K562 (cell line): Measurements from ENCODE around the gene WDR62. TPM values are rescaled to one million over a fixed set of nuclear protein-coding genes. Genes with fewer than 3 reads are reported as not detected.

ENCODE experiments used
- ARID2 ChIP-seq: fragments of 450-650 bp; IDR thresholded peaks from 2 replicates; pipeline ENCODE4 v1.6.1; 2017; ENCODE audit warnings: antibody characterized with exemption, mild to moderate bottlenecking
- CLOCK ChIP-seq: fragments of 250-450 bp; sonication (Bioruptor Pico); IDR thresholded peaks from 2 replicates; pipeline ENCODE4 v1.4.0; 2020; ENCODE audit warnings: mild to moderate bottlenecking, moderate library complexity, borderline replicate concordance
- CREM ChIP-seq: IDR thresholded peaks from 2 replicates; pipeline ENCODE4 v1.6.1; 2014; ENCODE audit warnings: antibody characterized with exemption, low read depth
- CTBP1 ChIP-seq: fragments of 450-650 bp; IDR thresholded peaks from 2 replicates; pipeline ENCODE4 v1.6.1; 2016; ENCODE audit warnings: borderline replicate concordance
- EP300 ChIP-seq: IDR thresholded peaks from 2 replicates; pipeline ENCODE4 v1.6.1; 2012; ENCODE audit warnings: low read length, improper control_type of control experiment
- GATAD2A ChIP-seq: fragments of 450-650 bp; IDR thresholded peaks from 2 replicates; pipeline ENCODE4 v1.6.1; 2017
- HLTF ChIP-seq: fragments of 450-650 bp; IDR thresholded peaks from 2 replicates; pipeline ENCODE4 v1.6.1; 2016
- IRF2 ChIP-seq: sonication (generic); formaldehyde crosslinking; IDR thresholded peaks from 2 replicates; pipeline ENCODE4 v1.8.1; 2022; ENCODE audit warnings: mild to moderate bottlenecking, missing genetic modification reagents
- KAT8 ChIP-seq: fragments of 450-650 bp; IDR thresholded peaks from 2 replicates; pipeline ENCODE4 v1.6.1; 2016; ENCODE audit warnings: low read depth, mild to moderate bottlenecking
- PHF8 ChIP-seq: fragments of 200-600 bp; sonication (generic); IDR thresholded peaks from 2 replicates; pipeline ENCODE4 v1.6.1; 2012; ENCODE audit warnings: mixed run types, mild to moderate bottlenecking, inconsistent platforms, low read length, moderate library complexity, borderline replicate concordance
- PHTF2 ChIP-seq: fragments of 250-450 bp; sonication (Bioruptor Pico); IDR thresholded peaks from 2 replicates; pipeline ENCODE4 v1.5.0; 2021; ENCODE audit warnings: mild to moderate bottlenecking
- SMAD1 ChIP-seq: fragments of 150-350 bp; IDR thresholded peaks from 2 replicates; pipeline ENCODE4 v1.6.1; 2014; ENCODE audit warnings: low read length, low read depth; ENCODE audit not compliant: partially characterized antibody
- SNIP1 ChIP-seq: fragments of 450-650 bp; IDR thresholded peaks from 2 replicates; pipeline ENCODE4 v1.7.1; 2017; ENCODE audit warnings: low read depth, mild to moderate bottlenecking
- TAF7 ChIP-seq: fragments of 450-650 bp; IDR thresholded peaks from 2 replicates; pipeline ENCODE4 v1.6.1; 2016; ENCODE audit warnings: missing genetic modification characterization, missing compliant biosample characterization
- THRAP3 ChIP-seq: fragments of 450-650 bp; IDR thresholded peaks from 2 replicates; pipeline ENCODE4 v1.6.1; 2016; ENCODE audit warnings: mild to moderate bottlenecking, inconsistent platforms, borderline replicate concordance
- THRB ChIP-seq: fragments of 450-650 bp; formaldehyde crosslinking; conservative IDR thresholded peaks from 2 replicates; pipeline ENCODE4 v1.4.0; 2022; ENCODE audit warnings: mild to moderate bottlenecking, missing genetic modification characterization
- XRCC4 ChIP-seq: IDR thresholded peaks from one replicate; pipeline ENCODE4 v1.6.1; 2011; ENCODE audit not compliant: insufficient read depth, insufficient read length; ENCODE audit errors: extremely low read depth
- ZBTB2 ChIP-seq: fragments of 450-650 bp; IDR thresholded peaks from 2 replicates; pipeline ENCODE4 v1.6.1; 2016; ENCODE audit warnings: antibody characterized with exemption
- polyA plus RNA-seq, 8 experiments: library from polyadenylated mRNA; depleted of rRNA in 4 of 8; stranded (reverse) in 5 of 8; unstranded in 3 of 8; fragments of >200 nt; fragmentation: Nextera tagmentation in 2 of 8; fragmentation: Illumina TruSeq in 1 of 8; extraction: Ambion mirVana in 2 of 8; extraction: Trizol in 1 of 8; gene quantifications; 2 replicates each; pipeline versions ENCODE4 v1.2.1 to v1.2.3, GENCODE V29; 2011 to 2014; ENCODE audit warnings: inconsistent platforms in 1 of 8, missing spikeins in 1 of 8
- total RNA-seq, 7 experiments: library from RNA; depleted of rRNA in 6 of 7; stranded (reverse); fragments of >200 nt in 6 of 7; fragmentation: Illumina TruSeq in 2 of 7; extraction: Trizol in 2 of 7; gene quantifications; 2 replicates each; pipeline versions ENCODE4 v1.2.1 to v1.2.3, GENCODE V29; 2011 to 2021; ENCODE audit warnings: low replicate concordance in 1 of 7
- TF ChIP-seq, protein P1 (sequence below): fragments of 450-650 bp; conservative IDR thresholded peaks from 2 replicates; pipeline ENCODE4 v1.6.1; 2016; ENCODE audit warnings: missing genetic modification characterization, low read depth, mild to moderate bottlenecking, missing compliant biosample characterization, moderate library complexity
- TF ChIP-seq, protein P2 (sequence below): fragments of 250-450 bp; sonication (Bioruptor Pico); IDR thresholded peaks from 2 replicates; pipeline ENCODE4 v1.8.0; 2021; ENCODE audit warnings: mild to moderate bottlenecking, moderate library complexity

The WDR62 gene
- total and polyA plus RNA-seq, 9 of the 15 experiments (the other 6 are each of a cell fraction or from before 2014, with no cell fraction given), result 0.35 to 32.8 (median 14.4) TPM

GRCh38 chr19:36054119-36054732 lies 471 bp upstream of the WDR62 start, which contains the start of gene THAP8 (continued):
- TF ChIP-seq, protein P1, sequence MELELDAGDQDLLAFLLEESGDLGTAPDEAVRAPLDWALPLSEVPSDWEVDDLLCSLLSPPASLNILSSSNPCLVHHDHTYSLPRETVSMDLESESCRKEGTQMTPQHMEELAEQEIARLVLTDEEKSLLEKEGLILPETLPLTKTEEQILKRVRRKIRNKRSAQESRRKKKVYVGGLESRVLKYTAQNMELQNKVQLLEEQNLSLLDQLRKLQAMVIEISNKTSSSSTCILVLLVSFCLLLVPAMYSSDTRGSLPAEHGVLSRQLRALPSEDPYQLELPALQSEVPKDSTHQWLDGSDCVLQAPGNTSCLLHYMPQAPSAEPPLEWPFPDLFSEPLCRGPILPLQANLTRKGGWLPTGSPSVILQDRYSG, result no peak
- TF ChIP-seq PHTF2 (CRISPR knock-in tag) (no peak), THRB (CRISPR knock-in tag) (no peak), PHF8 (peak; percentile 69; the same call in 1 of the 2 replicates), KAT8 (no peak), EP300 (peak; percentile 7; the same call in 1 of the 2 replicates), GATAD2A (no peak), CLOCK (CRISPR knock-in tag) (peak; percentile 70; the same call in 1 of the 2 replicates), SMAD1 (no peak), THRAP3 (no peak), CTBP1 (peak; percentile 69; the same call in 1 of the 2 replicates), ARID2 (no peak), ZBTB2 (peak; percentile 89), XRCC4 (no peak), SNIP1 (no peak), HLTF (peak; percentile 73; the same call in 1 of the 2 replicates), CREM (peak; percentile 91), TAF7 (tag) (0 out of 2 replicates have a peak, but pooled peaks have one; percentile 47), IRF2 (CRISPR knock-in tag) (no peak)
- TF ChIP-seq, protein P2, sequence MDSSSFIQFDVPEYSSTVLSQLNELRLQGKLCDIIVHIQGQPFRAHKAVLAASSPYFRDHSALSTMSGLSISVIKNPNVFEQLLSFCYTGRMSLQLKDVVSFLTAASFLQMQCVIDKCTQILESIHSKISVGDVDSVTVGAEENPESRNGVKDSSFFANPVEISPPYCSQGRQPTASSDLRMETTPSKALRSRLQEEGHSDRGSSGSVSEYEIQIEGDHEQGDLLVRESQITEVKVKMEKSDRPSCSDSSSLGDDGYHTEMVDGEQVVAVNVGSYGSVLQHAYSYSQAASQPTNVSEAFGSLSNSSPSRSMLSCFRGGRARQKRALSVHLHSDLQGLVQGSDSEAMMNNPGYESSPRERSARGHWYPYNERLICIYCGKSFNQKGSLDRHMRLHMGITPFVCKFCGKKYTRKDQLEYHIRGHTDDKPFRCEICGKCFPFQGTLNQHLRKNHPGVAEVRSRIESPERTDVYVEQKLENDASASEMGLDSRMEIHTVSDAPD, result no peak
